NCI-H524 (cell line): ENCODE results near the gene CPEB4.

Experiments
- DNase-seq, 2 experiments: peaks; one replicate each; lab custom pipeline; 2025; lab: John Stamatoyannopoulos, UW

The CPEB4 gene

GRCh38 chr5:173858670-173859407 is 29.3 kb upstream of the CPEB4 start:
- DNase-seq, result no peak

GRCh38 chr5:173859408-173860159 is 28.6 kb upstream of the CPEB4 start:
- no peak for DNase-seq

GRCh38 chr5:173862047-173862477 is 26.1 kb upstream of the CPEB4 start:
- DNase-seq, result no peak

GRCh38 chr5:173863359-173863758 is 24.8 kb upstream of the CPEB4 start:
- no peak for DNase-seq

- DNase-seq, result peak in 1 of 2 experiments; percentile 20
Observed at GRCh38 chr5:173864126-173865050, 23.8 kb upstream of the CPEB4 start.

GRCh38 chr5:173866243-173866857 is 21.8 kb upstream of the CPEB4 start:
- DNase-seq, result no peak

- no peak for DNase-seq
Observed at GRCh38 chr5:173866858-173867679, 21.1 kb upstream of the CPEB4 start.

GRCh38 chr5:173868096-173868880 is 19.9 kb upstream of the CPEB4 start:
- no peak for DNase-seq

GRCh38 chr5:173869316-173869715 is 18.8 kb upstream of the CPEB4 start:
- no peak for DNase-seq

GRCh38 chr5:173872957-173873305 is 15.2 kb upstream of the CPEB4 start:
- DNase-seq, result no peak

- DNase-seq, result no peak
Observed at GRCh38 chr5:173873306-173873922, 14.7 kb upstream of the CPEB4 start.

GRCh38 chr5:173875189-173875588 is 13.0 kb upstream of the CPEB4 start:
- no peak for DNase-seq

- no peak for DNase-seq
Observed at GRCh38 chr5:173878224-173878967, 9.8 kb upstream of the CPEB4 start.

- DNase-seq, result no peak
Observed at GRCh38 chr5:173880306-173880985, 7.7 kb upstream of the CPEB4 start.

- DNase-seq, result no peak
Observed at GRCh38 chr5:173881811-173882575, 6.2 kb upstream of the CPEB4 start.

- DNase-seq, result no peak
Observed at GRCh38 chr5:173882632-173883031, 5.5 kb upstream of the CPEB4 start.

GRCh38 chr5:173883347-173883924 is 4.7 kb upstream of the CPEB4 start:
- DNase-seq, result no peak
